ENCODE results near the gene TMEM108.

DNA sequence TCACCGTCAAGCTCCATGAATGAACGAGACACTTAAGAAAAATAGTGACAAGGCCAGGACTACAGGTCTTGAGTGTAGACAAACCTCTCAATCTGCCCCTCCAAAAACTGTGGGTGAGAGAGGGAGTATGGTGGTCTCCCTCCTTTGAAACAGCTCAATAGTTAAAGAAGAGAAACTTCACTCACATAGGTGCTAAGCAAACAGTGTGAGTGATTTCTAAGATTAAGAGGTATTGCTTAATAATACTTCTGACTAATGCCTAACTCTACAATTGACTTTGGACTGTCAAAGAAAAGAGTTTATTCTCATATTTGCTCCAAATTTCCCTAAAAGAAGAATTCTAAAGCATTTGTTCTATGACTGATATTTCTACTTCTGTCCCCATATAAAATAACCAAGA lies 17.0 kb upstream of the TMEM108 start:
- TF ChIP-seq YY1 (IDR thresholded peaks at IDR 0.05; ENCODE audit: insufficient read depth, insufficient read length) = no peak
- no peak for TF ChIP-seq ZNF274 (IDR thresholded peaks at IDR 0.05; ENCODE audit: low read depth, low read length)
- no peak for TF ChIP-seq SUZ12 (IDR thresholded peaks at IDR 0.05; ENCODE audit: extremely low read depth, insufficient read depth, insufficient read length)

Data from NT2/D1 (cell line).